GM18508 (cell line): ENCODE data around the gene POLR3K.

Source experiments
- ATAC-seq: cut with Tn5 transposase; IDR thresholded peaks from one replicate; pipeline ENCODE4 v1.9.1; 2021; ENCODE audit warnings: moderate number of reproducible peaks; ENCODE audit not compliant: insufficient read depth, unreplicated experiment

POLR3K gene

GRCh38 chr16:66309-67182, 13.1 kb upstream of the POLR3K start:
- ATAC-seq, result no peak

GRCh38 chr16:65745-66144, 12.3 kb upstream of the POLR3K start:
- ATAC-seq, result no peak

GRCh38 chr16:64914-65255, 11.5 kb upstream of the POLR3K start:
- ATAC-seq, result no peak

GRCh38 chr16:63998-64913, 10.8 kb upstream of the POLR3K start:
- ATAC-seq, result no peak

- no peak for ATAC-seq
Measured at GRCh38 chr16:63466-63865, 10.1 kb upstream of the POLR3K start.

- ATAC-seq, result no peak
Measured at GRCh38 chr16:62968-63391, 9.6 kb upstream of the POLR3K start.

- ATAC-seq, result no peak
Measured at GRCh38 chr16:62283-62967, 9.0 kb upstream of the POLR3K start.

DNA sequence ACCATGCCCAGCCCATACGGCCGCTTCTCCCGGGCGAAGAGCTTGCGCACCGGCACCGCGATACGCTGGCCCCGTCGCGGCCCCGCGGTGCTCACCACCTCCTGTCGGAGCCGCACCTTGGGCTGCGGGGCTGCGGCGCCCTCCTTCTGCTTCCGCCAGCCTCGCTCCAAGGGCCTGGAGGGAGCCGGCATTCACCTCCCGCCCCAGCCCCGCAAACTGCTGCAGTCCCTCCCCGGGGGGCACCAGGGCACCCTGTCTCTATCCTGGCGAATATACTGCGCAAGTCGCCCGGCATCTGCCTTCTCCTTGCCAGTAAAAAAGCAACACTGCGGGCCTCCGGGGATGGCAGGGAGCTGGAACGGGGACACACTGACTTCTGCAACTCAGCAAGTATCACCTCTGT, 8.5 kb upstream of the POLR3K start:
- no peak for ATAC-seq

- ATAC-seq, result no peak
Measured at GRCh38 chr16:60929-61878, 7.8 kb upstream of the POLR3K start.

DNA sequence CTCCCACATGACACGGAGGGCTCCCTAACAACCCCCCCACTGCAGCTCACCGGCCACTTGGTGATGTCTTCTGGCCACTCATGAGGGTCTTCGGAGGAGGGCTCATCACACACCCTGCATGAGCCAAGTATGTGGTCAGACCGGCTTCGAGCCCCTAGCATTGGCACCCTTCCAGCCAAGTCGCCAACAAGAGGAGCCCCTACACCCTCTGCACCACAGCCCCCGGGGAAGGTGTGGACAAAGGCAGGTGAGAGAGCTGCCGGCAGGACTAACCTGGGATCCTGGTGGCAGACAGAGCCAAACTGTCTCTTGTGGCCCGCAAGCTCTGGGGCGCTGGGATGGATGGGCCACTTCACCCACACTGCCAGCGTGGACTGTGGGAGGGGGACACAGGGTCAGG, 6.8 kb upstream of the POLR3K start:
- no peak for ATAC-seq

GRCh38 chr16:59440-60059, 6.1 kb upstream of the POLR3K start:
- no peak for ATAC-seq

GRCh38 chr16:58491-59439, 5.4 kb upstream of the POLR3K start:
- ATAC-seq, result no peak

- ATAC-seq, result no peak
Measured at GRCh38 chr16:57711-58110, 4.3 kb upstream of the POLR3K start.

GRCh38 chr16:56231-56927, 3.0 kb upstream of the POLR3K start:
- ATAC-seq, result no peak

GRCh38 chr16:55571-56136, 2.2 kb upstream of the POLR3K start:
- no peak for ATAC-seq

DNA sequence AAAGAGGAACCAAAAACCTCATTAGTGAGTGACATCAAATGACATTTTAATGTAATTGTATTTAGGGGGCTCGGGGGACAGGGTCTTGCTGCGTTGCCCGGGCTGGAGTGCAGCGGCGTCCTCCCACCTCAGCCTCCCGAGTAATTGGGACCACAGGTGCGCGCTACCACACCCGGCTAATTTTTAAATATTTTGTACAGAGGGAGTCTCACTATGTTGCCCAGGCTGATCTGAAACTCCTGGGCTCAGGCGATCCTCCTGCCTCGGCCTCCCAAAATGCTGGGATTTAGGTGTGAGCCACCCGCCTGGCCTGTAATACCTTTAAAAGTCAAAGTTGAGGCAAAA, 801 bp upstream of the POLR3K start:
- no peak for ATAC-seq

DNA sequence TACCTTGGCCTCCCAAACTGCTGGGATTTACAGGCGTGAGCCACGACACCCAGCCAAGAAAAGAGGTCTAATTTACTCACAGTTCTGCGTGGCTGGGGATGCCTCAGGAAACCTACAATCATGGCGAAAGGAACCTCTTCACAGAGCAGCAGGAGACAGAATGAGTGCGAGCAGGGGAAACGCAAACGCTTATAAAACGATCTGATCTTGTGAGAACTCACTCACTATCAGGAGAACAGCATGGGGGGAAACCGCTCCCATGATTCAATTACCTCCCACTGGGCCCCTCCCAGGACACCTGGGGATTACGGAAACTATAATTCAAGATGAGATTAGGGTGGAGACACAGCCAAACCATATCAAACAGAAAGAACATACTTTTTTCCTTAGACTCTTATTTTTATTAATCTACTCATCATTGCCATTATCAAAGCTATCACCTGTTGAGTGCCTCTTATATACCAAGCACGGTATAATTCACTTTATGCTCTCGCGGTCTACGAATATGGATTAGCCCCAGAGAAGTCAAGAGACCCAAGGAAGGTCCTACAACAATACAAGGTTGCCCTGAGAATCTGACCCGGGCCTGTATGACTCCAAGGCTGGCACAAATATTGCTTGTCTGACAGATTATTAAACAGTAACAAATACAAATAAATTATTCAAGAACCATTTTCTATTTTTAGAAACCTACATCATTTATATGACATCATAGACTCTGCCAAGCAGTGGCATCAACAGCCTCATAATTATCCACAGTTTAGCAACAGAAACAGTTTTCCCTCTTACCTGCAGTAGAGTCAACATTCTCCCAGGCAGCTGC, 2.4 kb downstream of the POLR3K start:
- no peak for ATAC-seq
